HEK293T (cell line): Measurements from ENCODE around the gene THRB.

Source experiments
- CTCF ChIA-PET: fragments of 350-600 bp; formaldehyde crosslinking; extraction: SDS; loops from one replicate; lab custom pipeline; 2021; ENCODE audit warnings: antibody characterized with exemption, inconsistent platforms; lab: Yijun Ruan, JAX
- POLR2A ChIA-PET: fragments of 350-600 bp; formaldehyde crosslinking; extraction: SDS; loops from one replicate; lab custom pipeline; 2020; ENCODE audit warnings: antibody characterized with exemption, inconsistent platforms; lab: Yijun Ruan, JAX
- DNase-seq: peaks from one replicate; pipeline ENCODE4 v3.0.0; 2012; ENCODE audit warnings: mixed read lengths; ENCODE audit errors: extremely low spot score
- ARNT ChIP-seq: fragments of 450-650 bp; IDR thresholded peaks from 2 replicates; pipeline ENCODE4 v1.6.1; 2017; ENCODE audit warnings: mild to moderate bottlenecking
- BHLHE40 ChIP-seq: fragments of 450-650 bp; IDR thresholded peaks from 2 replicates; pipeline ENCODE4 v1.6.1; 2016; ENCODE audit warnings: mild to moderate bottlenecking, moderate library complexity, borderline replicate concordance
- CTBP1 ChIP-seq: fragments of 450-650 bp; IDR thresholded peaks from 2 replicates; pipeline ENCODE4 v1.6.1; 2016; ENCODE audit warnings: borderline replicate concordance
- ELF4 ChIP-seq: fragments of 450-650 bp; IDR thresholded peaks from 2 replicates; pipeline ENCODE4 v1.6.1; 2017; ENCODE audit warnings: antibody characterized with exemption
- FOXA1 ChIP-seq: fragments of 450-650 bp; IDR thresholded peaks from 2 replicates; pipeline ENCODE4 v1.6.1; 2016; ENCODE audit warnings: mild to moderate bottlenecking
- FOXK2 ChIP-seq: fragments of 450-650 bp; IDR thresholded peaks from 2 replicates; pipeline ENCODE4 v1.6.1; 2016; ENCODE audit warnings: mild to moderate bottlenecking
- FOXM1 ChIP-seq: fragments of 450-650 bp; IDR thresholded peaks from 2 replicates; pipeline ENCODE4 v1.6.1; 2017; ENCODE audit warnings: mild to moderate bottlenecking, borderline replicate concordance
- HDGF ChIP-seq: fragments of 450-650 bp; IDR thresholded peaks from 2 replicates; pipeline ENCODE4 v1.6.1; 2017; ENCODE audit warnings: antibody characterized with exemption, borderline replicate concordance
- L3MBTL2 ChIP-seq: fragments of 450-650 bp; conservative IDR thresholded peaks from 2 replicates; pipeline ENCODE4 v1.6.1; 2016; ENCODE audit warnings: mild to moderate bottlenecking
- LEF1 ChIP-seq: fragments of 450-650 bp; IDR thresholded peaks from 2 replicates; pipeline ENCODE4 v1.6.1; 2017; ENCODE audit warnings: mild to moderate bottlenecking, borderline replicate concordance
- NFRKB ChIP-seq: fragments of 450-650 bp; IDR thresholded peaks from 2 replicates; pipeline ENCODE4 v1.6.1; 2016; ENCODE audit warnings: mild to moderate bottlenecking, moderate library complexity
- SP1 ChIP-seq: fragments of 450-650 bp; IDR thresholded peaks from 2 replicates; pipeline ENCODE4 v1.6.1; 2017
- SUZ12 ChIP-seq: fragments of 450-650 bp; IDR thresholded peaks from 2 replicates; pipeline ENCODE4 v1.6.1; 2016; ENCODE audit warnings: mild to moderate bottlenecking
- TARDBP ChIP-seq: fragments of 450-650 bp; IDR thresholded peaks from 2 replicates; pipeline ENCODE4 v1.6.1; 2016
- ZNF384 ChIP-seq: fragments of 450-650 bp; IDR thresholded peaks from 2 replicates; pipeline ENCODE4 v1.6.1; 2016
- TF ChIP-seq, protein P1 (sequence below): fragments of 450-650 bp; IDR thresholded peaks from 2 replicates; pipeline ENCODE4 v1.6.1; 2016

THRB gene

DNA sequence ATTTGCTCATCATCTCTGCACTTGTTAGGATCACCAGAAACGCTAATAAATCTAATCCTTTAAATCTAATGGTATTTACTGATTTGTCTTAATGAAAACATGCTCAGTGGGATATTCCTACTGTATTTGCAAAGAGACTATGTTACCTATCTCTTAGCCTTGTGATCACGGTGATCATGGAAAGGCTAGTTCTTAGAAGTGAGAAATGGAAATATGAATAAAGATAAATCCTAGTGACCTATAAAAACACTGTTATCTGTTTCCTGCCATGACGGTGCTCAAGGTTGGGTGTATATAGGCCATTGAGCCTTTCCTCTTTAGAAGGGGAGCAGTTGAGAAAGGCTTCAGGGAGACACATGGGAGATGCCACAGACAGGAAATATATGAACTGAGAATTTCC, 116.3 kb downstream of the THRB start:
- ChIA-PET CTCF (no interaction called here), POLR2A (no interaction called here)
- TF ChIP-seq SP1: no peak
- no peak for TF ChIP-seq TARDBP
- no peak for TF ChIP-seq L3MBTL2
- no peak for TF ChIP-seq ELF4
- no peak for TF ChIP-seq BHLHE40
- no peak for DNase-seq

DNA sequence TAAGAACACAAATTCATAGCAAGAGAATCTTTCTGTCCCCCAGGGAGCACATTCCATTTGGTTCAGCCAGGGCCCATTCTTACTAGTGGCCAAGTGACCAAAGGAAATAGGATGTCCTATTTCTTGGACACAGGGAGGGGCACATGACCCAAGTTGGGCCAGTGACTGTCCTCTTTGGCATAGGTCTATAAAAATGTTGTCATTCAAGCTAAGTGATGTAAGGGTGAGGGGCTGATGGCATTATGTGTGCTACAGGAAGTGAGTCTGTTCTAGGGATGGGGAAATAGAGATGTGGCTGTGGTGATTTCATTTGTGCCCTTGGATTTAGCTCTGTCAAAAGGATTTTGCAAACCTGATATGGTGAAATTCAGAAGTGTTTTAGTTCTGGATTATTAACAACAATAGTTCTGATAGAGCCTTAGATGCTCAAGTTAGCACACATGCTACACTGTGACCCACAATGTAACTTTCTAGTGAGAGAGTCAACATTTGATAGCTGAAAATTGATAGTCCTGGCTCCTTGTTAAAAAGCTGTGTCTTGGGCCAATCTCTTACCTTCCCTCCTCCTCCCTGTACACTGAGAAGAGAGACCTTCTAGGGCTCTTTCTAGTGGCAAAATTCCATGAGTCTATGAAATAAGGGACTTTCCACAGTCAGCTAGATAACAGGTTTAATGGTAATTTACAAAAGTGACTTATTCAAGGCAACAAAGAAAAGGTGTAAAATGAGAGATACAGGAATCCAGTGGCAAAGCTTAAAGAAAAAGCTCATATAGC, 117.2 kb downstream of the THRB start:
- DNase-seq: no peak
- CTCF ChIA-PET: no interaction called here
- POLR2A ChIA-PET: interaction anchor here (1.2 kb wide), 1 partner anchor 460 kb away, joined by 4 read pairs; the partner anchor contains the start of genes NKIRAS1 and RPL15
- TF ChIP-seq FOXA1 (no peak), FOXK2 (no peak), ZNF384 (no peak), ARNT (no peak), CTBP1 (no peak), ELF4 (no peak), SP1 (no peak), NFRKB (no peak)
- TF ChIP-seq, protein P1, sequence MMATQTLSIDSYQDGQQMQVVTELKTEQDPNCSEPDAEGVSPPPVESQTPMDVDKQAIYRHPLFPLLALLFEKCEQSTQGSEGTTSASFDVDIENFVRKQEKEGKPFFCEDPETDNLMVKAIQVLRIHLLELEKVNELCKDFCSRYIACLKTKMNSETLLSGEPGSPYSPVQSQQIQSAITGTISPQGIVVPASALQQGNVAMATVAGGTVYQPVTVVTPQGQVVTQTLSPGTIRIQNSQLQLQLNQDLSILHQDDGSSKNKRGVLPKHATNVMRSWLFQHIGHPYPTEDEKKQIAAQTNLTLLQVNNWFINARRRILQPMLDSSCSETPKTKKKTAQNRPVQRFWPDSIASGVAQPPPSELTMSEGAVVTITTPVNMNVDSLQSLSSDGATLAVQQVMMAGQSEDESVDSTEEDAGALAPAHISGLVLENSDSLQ: no peak

GRCh38 chr3:24375947-24376384, 118.7 kb downstream of the THRB start:
- CTCF ChIA-PET: no interaction called here
- POLR2A ChIA-PET: no interaction called here
- DNase-seq: no peak
- TF ChIP-seq ARNT (no peak), ELF4 (no peak), TARDBP (no peak), BHLHE40 (no peak), FOXM1 (no peak), CTBP1 (no peak), FOXK2 (no peak)

- TF ChIP-seq NFRKB (no peak), CTBP1 (no peak), ZNF384 (no peak), BHLHE40 (no peak), TARDBP (no peak), FOXK2 (no peak), SP1 (no peak), HDGF (no peak)
- TF ChIP-seq, protein P1: no peak
- POLR2A ChIA-PET: no interaction called here
- DNase-seq: no peak
- CTCF ChIA-PET: no interaction called here
Observed at GRCh38 chr3:24374801-24375200, 119.8 kb downstream of the THRB start.

GRCh38 chr3:24373198-24373959, 121.3 kb downstream of the THRB start:
- TF ChIP-seq ZNF384 (no peak), HDGF (no peak), ELF4 (no peak), SUZ12 (no peak), FOXK2 (no peak), FOXA1 (no peak), TARDBP (no peak), NFRKB (no peak)
- ChIA-PET CTCF (no interaction called here), POLR2A (no interaction called here)
- DNase-seq: no peak

DNA sequence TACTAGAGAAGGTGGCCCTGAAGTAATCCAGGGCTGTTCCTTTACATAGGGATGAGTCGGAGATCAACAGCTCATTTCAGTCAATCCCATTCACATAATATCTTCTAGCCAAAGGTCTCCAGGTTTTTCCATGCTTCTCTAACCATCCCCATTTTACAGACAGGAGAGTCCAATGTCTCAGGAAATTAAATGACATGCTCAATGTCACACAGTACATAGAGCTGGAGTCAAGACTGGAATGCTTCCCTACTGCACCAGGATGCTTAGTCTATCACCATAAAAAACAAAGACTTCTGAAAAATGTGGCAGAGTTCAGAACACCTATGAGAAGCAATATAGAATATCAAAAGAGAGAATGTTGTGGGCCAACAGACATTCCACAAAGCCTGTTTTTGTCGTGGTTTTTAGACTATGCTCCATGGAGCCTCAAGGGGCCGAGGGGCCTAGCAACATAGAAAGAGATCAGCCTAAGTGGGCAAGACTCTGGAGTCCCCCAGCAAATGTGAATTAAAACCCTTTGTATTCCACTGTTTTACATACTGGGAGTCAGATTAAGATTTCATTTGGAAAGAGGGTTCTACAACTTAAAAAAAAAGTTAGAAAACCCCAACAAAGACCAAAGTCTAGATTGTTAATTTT, 122.0 kb downstream of the THRB start:
- no peak for TF ChIP-seq LEF1
- no peak for TF ChIP-seq SP1
- TF ChIP-seq HDGF: no peak
- no peak for TF ChIP-seq ELF4
- TF ChIP-seq ARNT: no peak
- TF ChIP-seq ZNF384: no peak
- TF ChIP-seq L3MBTL2: no peak
- TF ChIP-seq BHLHE40: no peak
- TF ChIP-seq SUZ12: no peak
- no peak for TF ChIP-seq NFRKB
- POLR2A ChIA-PET: no interaction called here
- DNase-seq: no peak
- CTCF ChIA-PET: no interaction called here
